Esophagus muscularis mucosa (tissue), 4 donors: ENCODE results near the gene EVL. TPM values are rescaled to one million over a fixed set of nuclear protein-coding genes. Genes with fewer than 3 reads are reported as not detected.

Experiments
- DNase-seq: peaks from one replicate; pipeline ENCODE4 v3.0.0-alpha.2; 2017; ENCODE audit errors: extremely low spot score
- H3K27ac ChIP-seq, 4 donors: fragments of 200-600 bp; sonication (generic); replicated peaks in 1 of 4; 1 replicate in 3 of 4; 2 replicates in 1 of 4; pipeline ENCODE4 v1.5.1; 2016 to 2019; ENCODE audit warnings: mild to moderate bottlenecking in 1 of 4
- H3K27me3 ChIP-seq, 4 donors: fragments of 200-600 bp; sonication (generic); one replicate each; pipeline versions ENCODE4 v1.5.1 to v1.6.0; 2016 to 2019
- H3K36me3 ChIP-seq, 4 donors: fragments of 200-600 bp; sonication (generic); one replicate each; pipeline ENCODE4 v1.5.1; 2016 to 2019
- H3K4me1 ChIP-seq, 4 donors: fragments of 200-600 bp; sonication (generic); one replicate each; pipeline ENCODE4 v1.5.1; 2016 to 2019
- H3K4me3 ChIP-seq, 4 donors: fragments of 200-600 bp; sonication (generic); 1 replicate in 2 of 4; 2 replicates in 2 of 4; pipeline ENCODE4 v1.5.1; 2016 to 2019; ENCODE audit warnings: mild to moderate bottlenecking in 4 of 4, moderate library complexity in 1 of 4
- H3K9me3 ChIP-seq, 4 donors: fragments of 200-600 bp; sonication (generic); 1 replicate in 3 of 4; 2 replicates in 1 of 4; pipeline ENCODE4 v1.5.1; 2016 to 2019
- CTCF ChIP-seq, 3 experiments: fragments of 200-600 bp in 2 of 3; fragments of 450-650 bp in 1 of 3; sonication (generic) in 2 of 3; IDR thresholded peaks; one replicate each; pipeline ENCODE4 v1.5.1; 2017 to 2019; ENCODE audit warnings: antibody characterized with exemption in 3 of 3, mild to moderate bottlenecking in 2 of 3, moderate library complexity in 1 of 3
- EP300 ChIP-seq: sonication (generic); formaldehyde crosslinking; IDR thresholded peaks from one replicate; pipeline ENCODE4 v1.6.1; 2017; ENCODE audit warnings: antibody characterized with exemption
- POLR2A ChIP-seq: fragments of 450-650 bp; IDR thresholded peaks from one replicate; pipeline ENCODE4 v1.6.1; 2017; ENCODE audit warnings: antibody characterized with exemption, moderate library complexity, mild to moderate bottlenecking, low read depth
- POLR2AphosphoS5 ChIP-seq, 2 donors: sonication (generic); formaldehyde crosslinking; IDR thresholded peaks; one replicate each; pipeline ENCODE4 v1.6.1; 2017; ENCODE audit warnings: antibody characterized with exemption in 2 of 2
- WGBS: methylation state at CpG from one replicate; pipeline ENCODE4 v1.1.5; 2018; 5-methylcytosine and 5-hydroxymethylcytosine counted together
- intact Hi-C: fragments of 100-400 bp; cut with DNase I; formaldehyde crosslinking; loops from one replicate; pipeline ENCODE4 v1.15.1; 2023
- total RNA-seq, 4 donors: library from RNA; depleted of rRNA; stranded (reverse); fragments of >200 nt; gene quantifications; one replicate each; pipeline versions ENCODE4 v1.1.0 to v1.2.1, GENCODE V29; 2016

The EVL gene
- total RNA-seq, 4 donors from 2014 or later: 27.0 to 43.9 (median 37.3) TPM

- DNase-seq: no peak
- Histone ChIP-seq H3K4me3 (no peak overlapping the region), H3K9me3 (no peaks in the 10 kb centered on the region), H3K27ac (peak overlapping the region; percentile 3 to 52 (median 34)), H3K27me3 (no peaks in the 10 kb centered on the region), H3K36me3 (peaks cover 0 to 7% (median 2%) of the 10 kb centered on the region in 4 donors), H3K4me1 (peaks cover 61 to 67% (median 63%) of the 10 kb centered on the region in 4 donors)
- TF ChIP-seq POLR2AphosphoS5 (IDR thresholded peaks at IDR 0.05) (no peak), POLR2A (no peak), CTCF (IDR thresholded peaks at IDR 0.05) (no peak), EP300 (no peak)
- WGBS: 87% methylated on average over 16 of the region's 16 CpGs
- intact Hi-C loops: loop anchor here (5.0 kb wide), 1 partner anchor 87 kb away; no protein-coding TSS in a partner anchor
These were observed 40.3 kb downstream of the EVL start for GRCh38 chr14:100105357-100106169.

GRCh38 chr14:100106250-100107112, 41.3 kb downstream of the EVL start:
- DNase-seq: no peak

GRCh38 chr14:100107236-100107635, 42.0 kb downstream of the EVL start:
- WGBS: 88% methylated on average over 5 of the region's 5 CpGs
- intact Hi-C loops: loop anchor here (5.0 kb wide), 1 partner anchor 85 kb away; no protein-coding TSS in a partner anchor

More at GRCh38 chr14:100106250-100107112, 41.3 kb downstream of the EVL start:
- WGBS: 82% methylated on average over 12 of the region's 17 CpGs
- peaks cover 0 to 7% (median 3%) of the 10 kb centered on the region in 4 donors for H3K36me3 ChIP-seq
- no peak overlapping the region for H3K27ac ChIP-seq
- H3K9me3 ChIP-seq: no peaks in the 10 kb centered on the region
- peaks cover 61 to 67% (median 63%) of the 10 kb centered on the region in 4 donors for H3K4me1 ChIP-seq
- intact Hi-C loops: loop anchor here (5.0 kb wide), 1 partner anchor 86 kb away; no protein-coding TSS in a partner anchor
- TF ChIP-seq CTCF (IDR thresholded peaks at IDR 0.05) (no peak), EP300 (no peak), POLR2AphosphoS5 (IDR thresholded peaks at IDR 0.05) (no peak), POLR2A (no peak)
- H3K4me3 ChIP-seq: no peak overlapping the region
- no peaks in the 10 kb centered on the region for H3K27me3 ChIP-seq

More at GRCh38 chr14:100107236-100107635, 42.0 kb downstream of the EVL start:
- H3K27ac ChIP-seq: no peak overlapping the region
- TF ChIP-seq EP300: no peak
- TF ChIP-seq POLR2AphosphoS5 (IDR thresholded peaks at IDR 0.05): no peak
- no peak for TF ChIP-seq POLR2A
- TF ChIP-seq CTCF (IDR thresholded peaks at IDR 0.05): no peak
- peaks cover 0 to 7% (median 3%) of the 10 kb centered on the region in 4 donors for H3K36me3 ChIP-seq
- peaks cover 61 to 67% (median 63%) of the 10 kb centered on the region in 4 donors for H3K4me1 ChIP-seq
- no peak for DNase-seq
- no peaks in the 10 kb centered on the region for H3K9me3 ChIP-seq
- no peak overlapping the region for H3K4me3 ChIP-seq
- no peaks in the 10 kb centered on the region for H3K27me3 ChIP-seq
